Skin of body (tissue), 2 donors: ENCODE measurements around the gene GABRA6. TPM values are rescaled to one million over a fixed set of nuclear protein-coding genes. Genes with fewer than 3 reads are reported as not detected.
"Not testable (repeated sequence)": the region's sequence is repeated elsewhere in the genome, so short reads cannot be mapped to it uniquely, and the experiment has no call there.

Experiments
- DNase-seq: peaks from one replicate; lab custom pipeline; 2025; lab: John Stamatoyannopoulos, UW
- total RNA-seq: library from RNA; depleted of rRNA; stranded (reverse); fragments of >200 nt; gene quantifications from one replicate; pipeline ENCODE4 v1.2.3, GENCODE V29; 2014

Gene GABRA6
- total RNA-seq = not detected

DNA sequence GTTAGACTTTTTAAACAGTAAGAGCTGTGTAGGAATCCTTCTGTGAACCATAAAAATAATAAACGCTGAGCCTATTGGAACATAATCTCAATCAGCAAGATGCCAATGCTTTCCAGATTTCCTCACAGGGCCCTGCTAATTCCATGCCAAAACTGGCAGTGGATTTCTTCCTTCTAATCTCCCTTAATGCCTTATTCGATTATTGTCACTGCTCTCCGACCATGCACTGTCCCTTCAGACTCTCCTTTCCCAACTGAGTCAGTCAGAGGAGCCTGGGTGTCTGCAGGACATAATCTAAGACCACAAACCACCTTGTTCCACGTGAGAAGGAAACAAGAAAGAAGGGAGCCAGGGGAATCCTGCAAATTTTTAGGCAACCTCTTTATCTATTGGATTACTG, at the start of gene GABRA6:
Gene GABRA6 (plus strand): TSS at position 261 of the 400 bp plus-strand sequence. CDS start 269 bp downstream, outside the sequence.
- DNase-seq = no peak

DNA sequence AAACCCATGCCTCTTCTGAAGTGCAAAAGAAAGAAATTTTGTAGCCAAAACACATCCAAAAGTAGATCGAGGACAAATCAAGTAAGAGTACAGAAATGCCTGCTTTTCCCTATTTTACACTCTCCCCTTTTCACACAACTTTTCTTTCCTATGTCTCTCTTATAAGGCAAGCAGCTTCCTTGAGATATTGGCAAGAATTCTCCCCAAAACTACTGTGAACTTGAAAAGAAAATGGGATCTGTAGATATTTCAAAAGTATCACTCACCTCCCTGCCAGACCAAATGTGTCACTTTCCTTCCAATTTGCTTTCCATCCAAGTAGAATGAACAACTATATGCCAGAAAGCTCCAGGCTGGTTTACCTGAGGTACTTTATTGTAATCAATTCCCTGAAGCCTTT, 47.9 kb upstream of the GABRA6 start:
- no peak for DNase-seq

DNA sequence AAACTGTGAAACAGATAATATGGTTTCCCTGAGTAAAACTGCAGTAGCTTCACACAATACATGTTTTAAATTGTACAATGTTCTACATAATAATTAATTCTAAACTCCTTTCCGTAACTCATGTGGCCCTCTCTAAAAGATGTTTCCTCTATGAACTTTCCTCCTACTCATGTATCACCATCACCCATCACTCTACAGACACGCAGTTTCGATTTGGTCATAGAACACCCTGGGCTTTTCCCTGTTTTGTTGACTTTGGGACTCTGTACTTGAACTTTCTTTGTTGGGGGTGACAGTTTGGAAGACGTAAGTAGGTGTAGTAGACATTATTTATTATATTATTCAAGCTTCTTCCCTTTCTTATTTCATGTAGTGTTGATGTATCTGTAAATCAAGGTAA, 44.1 kb upstream of the GABRA6 start:
- DNase-seq = no peak

DNA sequence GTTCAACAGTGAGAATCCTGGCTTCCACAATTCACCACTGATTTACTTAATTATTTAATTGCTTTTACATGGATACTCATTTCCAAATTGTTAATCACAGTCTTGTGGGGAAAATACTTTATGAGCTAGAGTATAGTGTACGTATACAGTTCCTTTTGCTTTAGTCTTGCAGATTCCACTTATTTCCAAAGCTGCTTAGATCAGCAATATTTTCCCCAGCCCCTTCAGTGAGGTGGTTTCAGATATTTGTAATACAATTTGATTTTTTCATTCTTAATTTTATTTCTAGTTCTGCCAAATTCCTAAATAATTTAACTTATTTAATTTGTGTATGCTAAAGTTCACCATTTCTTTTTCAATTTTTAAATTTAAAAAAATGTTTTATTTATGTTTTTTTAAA, 40.3 kb upstream of the GABRA6 start:
- no peak for DNase-seq

DNA sequence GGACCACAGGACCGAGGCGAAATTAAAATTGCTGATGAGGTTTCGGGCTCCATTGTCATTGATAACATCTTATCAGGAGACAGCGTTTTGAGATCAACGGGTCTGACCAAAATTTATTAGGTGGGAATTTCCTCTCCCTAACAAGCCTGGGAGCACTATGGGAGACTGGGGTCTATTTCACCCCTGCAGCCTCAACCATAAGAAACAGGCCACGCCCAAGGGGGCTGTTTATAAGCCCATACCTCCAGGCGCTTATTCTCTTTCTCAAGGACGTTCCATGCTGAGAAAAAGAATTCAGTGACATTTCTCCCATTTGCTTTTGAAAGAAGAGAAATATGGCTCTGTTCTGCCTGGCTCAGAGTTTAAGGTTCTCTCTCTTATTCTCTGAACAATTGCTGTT, 33.6 kb upstream of the GABRA6 start:
- DNase-seq = not testable (repeated sequence)

DNA sequence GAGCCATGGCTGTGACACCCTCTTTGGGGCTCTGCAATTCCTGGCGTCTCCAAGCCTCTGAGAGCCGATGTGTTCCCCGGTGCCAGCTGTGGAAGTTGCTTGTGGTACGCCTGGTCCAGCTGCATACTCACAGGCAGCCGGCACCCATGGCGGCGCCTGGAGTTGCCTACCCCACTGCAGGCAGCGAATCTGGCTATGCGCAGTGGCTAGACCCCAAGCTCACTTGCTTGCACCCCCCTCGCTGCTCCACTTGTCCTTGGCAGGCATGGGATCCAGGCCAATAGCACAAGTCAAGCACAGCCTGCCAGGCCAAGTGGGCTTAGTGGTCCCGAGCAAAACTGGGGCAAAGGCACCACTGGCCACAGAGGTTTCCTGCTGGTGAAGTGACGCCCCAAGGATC, 24.7 kb upstream of the GABRA6 start:
- DNase-seq = no peak

DNA sequence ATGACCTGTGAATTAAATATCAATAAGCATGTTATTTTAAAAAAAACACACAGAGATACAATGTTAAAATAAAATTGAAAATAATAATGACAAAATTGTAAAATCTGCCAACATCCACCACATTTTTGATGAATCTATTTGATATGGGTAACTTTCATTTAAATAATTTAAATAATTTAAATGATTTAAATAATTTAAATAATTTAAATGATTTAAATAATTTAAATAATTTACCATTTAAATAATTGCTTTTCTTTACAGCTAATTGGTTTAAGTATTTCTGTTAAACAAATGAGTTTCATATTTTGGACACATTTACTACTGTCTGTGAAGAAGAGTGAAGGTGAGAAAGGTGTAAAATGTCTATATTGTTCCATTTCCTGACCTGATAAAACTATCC, 22.1 kb upstream of the GABRA6 start:
- DNase-seq = no peak

DNA sequence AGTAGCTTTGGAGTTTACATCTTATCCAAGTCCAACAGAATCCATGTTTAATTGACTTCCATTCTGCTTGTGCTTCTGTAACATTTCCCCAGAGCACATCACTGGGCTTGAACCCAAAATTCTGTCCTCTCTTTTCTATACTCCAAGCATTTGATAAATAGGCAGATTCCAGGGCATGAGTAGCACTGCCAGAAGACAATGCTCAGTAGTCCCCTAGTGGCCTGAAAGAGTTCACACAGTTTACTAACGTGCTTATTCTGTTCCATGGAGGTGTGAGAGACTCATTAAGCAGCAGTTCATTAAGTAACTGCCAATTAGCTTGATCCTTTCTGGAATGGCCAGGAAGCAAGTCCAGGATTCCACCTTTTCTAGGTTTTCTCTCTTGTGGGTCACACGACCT, 9.4 kb upstream of the GABRA6 start:
- no peak for DNase-seq

DNA sequence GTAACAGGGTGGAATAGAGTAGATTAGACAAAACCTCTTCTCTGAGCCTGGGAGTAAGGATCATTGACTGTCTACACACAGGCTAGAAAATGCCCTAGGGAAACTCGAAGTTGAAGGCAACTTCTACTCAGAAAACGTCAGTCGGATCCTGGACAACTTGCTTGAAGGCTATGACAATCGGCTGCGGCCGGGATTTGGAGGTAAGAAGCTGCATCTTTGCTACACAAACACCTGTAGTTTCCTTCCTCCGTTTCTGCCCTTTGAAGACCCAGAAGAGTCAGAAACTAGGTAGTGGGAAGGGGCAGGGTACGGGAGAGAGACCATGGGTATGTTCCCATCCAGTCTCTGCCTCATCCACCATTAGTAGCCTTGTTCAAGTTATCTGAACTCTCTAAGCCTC, 628 bp downstream of the GABRA6 start:
- no peak for DNase-seq

DNA sequence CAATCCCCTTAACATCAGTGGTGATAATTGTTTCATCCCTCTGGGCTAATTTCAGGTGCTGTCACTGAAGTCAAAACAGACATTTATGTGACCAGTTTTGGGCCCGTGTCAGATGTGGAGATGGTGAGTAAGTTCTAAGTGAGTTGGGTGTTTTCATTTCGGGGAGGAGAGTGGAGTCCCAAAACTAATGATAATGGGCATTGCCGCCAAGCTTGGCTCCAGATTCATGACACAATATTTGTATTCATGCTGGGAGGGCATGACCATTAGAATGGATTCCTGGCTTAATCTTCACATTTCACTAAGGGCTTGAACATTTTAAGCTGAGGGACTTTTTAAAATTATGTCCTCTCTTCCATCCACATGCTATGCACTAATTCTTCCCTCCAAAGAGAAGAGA, 1.4 kb downstream of the GABRA6 start:
- DNase-seq = no peak

DNA sequence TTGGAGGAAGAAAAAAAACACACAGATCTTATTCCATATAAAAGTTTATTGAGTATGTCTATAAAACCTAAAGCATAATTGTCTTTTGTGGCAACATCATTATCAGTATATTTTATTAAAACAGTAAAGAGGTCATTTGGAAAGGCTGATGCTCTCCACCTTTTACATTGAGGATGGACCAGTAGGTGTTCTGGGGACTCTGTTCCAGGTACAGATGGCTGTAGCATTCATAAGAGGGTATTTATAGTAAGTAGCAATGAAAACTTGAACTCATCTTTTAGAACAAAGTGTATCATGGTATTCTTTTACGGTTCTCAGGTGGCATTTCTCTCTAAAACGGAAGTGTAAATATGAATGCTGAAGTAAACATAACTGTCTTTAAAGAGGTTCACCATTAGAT, 1.8 kb downstream of the GABRA6 start:
- DNase-seq = no peak

DNA sequence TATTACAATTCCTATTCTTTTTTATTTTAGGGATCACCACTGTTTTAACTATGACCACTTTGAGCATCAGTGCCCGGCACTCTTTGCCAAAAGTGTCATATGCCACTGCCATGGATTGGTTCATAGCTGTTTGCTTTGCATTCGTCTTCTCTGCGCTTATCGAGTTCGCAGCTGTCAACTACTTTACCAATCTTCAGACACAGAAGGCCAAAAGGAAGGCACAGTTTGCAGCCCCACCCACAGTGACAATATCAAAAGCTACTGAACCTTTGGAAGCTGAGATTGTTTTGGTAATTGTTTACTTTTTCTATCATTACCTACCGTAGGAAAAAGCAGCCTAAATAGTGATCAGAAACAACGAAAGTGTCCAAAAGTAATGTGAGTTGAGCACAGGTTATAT, 6.4 kb downstream of the GABRA6 start:
- no peak for DNase-seq

DNA sequence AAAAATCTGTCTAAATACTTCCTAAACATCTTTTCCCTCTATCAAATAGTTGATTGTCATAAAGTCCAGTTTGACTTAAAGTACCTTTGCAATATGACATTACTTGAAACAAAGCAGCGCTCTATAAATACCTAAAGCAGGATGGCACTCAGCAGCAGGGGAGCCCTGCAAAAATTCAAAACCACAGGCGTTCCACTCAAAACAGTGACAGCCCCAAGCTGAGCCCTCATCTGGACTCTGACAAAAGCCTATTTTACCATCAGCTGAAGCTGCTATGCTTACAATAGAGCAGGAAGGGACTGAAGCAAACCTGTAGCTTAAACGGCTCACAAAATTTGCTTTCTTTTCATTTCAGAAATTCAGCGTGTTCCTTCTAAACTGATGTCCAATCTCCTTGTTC, 11.5 kb downstream of the GABRA6 start:
- no peak for DNase-seq

DNA sequence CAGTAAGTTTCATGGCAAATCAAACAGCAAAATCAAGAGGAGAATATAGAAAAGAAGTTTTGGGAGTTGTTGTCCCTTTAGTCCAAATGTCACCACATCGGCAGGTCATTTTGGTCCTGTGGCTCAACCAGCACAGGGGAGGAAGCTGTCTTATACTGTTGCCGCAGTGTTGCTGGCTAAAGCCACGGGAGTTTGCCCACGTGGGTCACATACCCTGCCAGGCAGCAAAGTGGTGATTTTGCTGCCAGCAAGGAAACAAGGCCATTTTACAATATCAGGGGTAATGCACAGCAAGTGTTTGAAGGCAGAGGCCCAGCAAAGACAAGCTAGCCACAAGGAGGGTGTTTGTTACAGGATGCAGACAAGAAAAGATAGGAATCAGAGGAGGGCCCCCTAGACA, 14.5 kb downstream of the GABRA6 start:
- no peak for DNase-seq

DNA sequence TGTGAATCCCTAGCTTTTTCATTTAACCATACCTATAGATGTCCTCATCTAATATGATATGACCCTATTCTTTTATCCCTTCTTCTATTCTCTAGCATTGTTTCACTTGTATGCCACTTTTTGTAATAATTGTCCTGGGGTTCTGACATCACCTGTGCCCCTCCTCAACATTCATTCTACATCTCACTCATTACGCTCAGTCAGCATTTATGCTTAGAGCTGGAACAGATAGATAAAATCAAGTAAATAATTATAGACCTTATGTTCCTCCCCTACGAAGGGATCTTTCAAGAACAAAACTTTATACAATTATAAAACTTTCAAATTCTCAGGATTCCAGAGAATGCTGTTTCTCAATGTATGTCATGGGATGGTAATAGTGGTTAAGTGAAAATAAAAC, 18.0 kb downstream of the GABRA6 start:
- no peak for DNase-seq

DNA sequence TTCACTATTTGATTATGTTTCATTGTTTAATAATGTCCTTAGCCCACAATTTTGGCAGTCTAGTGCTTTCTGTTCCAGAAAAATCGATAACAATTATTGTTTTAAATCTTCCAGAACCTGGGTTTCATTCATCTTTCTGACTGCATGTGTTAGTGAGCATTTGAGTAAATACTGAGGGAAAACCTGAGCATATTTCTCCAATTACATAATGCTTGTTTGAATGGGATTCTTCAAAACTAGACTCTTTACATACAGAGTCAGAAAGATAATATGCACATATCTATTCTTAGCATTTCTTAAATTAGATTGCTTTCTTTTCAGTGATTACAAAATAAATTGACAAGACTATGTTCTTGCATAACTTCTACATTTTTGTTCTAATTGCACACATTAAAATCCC, 21.9 kb downstream of the GABRA6 start:
- DNase-seq = no peak

DNA sequence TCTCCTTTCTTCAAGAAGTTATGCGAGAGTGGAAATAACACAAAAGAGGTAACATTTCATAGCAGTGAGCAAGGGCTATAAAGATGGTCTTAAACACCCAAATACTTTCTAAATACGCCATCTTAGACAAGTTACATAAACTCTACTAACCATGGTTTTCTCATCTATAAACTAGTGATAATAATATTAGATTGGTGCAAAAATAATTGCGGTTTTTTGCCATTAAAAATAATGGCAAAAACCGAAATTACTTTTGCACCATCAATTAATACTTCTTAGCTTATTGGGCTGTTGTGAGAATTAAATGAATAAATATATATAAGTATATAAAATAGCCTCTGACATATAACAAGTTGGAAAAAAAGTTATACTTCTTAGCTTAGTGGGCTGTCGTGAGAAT, 23.7 kb downstream of the GABRA6 start:
- DNase-seq = no peak

DNA sequence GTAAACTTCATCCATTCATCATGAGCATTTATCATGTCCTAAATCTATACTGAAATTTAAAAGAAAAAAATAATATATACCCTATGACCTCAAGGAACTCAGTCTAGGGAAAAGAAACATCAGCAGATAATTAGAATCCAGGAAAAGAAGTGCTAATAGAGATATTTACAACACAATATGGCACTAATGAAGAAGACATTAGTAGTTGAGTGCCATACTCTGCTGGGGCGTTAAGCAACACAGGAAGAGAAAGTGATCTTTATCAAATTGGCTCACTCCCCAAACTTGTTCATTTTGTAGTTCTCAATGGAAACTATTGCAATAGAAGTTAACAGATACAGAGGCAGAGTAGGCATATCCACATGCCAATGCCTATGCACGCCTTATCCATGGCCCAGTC, 27.5 kb downstream of the GABRA6 start:
- no peak for DNase-seq

DNA sequence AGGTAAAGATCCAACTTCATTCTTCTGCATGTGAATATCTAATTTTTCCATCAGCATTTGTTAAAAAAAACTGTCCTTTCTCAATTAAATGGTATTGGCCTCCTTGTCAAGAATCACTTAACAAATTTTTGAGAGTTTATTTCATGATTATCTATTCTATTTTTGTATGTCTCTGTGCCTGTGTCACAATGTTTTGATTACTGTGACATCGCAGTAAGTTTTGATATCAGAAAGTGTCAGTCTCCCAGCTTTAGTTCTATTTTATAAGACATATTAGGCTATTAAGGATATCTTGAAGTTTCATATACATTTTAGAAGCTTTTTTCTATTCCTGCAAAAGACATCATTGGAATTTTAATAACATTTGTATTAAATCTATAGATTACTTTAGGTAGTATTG, 33.6 kb downstream of the GABRA6 start:
- no peak for DNase-seq

DNA sequence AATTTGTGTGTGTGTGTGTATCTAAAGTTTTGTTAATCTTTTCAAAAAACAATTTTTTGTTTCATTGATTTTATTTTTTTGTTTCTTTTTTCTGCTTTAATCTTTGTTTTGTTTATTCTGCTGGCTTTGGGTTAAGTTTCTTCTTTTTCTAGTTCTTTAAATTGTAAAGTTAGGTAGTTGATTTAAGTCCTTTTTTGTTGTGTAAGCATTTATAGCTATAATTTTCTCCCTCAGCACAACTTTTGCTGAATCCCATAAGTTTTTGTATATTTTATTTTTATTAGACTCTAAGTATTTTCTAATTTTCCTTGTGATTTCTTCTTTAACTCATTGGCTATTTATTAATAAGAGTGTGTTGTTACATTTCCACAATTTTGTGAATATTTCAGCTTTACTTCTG, 34.9 kb downstream of the GABRA6 start:
- no peak for DNase-seq

DNA sequence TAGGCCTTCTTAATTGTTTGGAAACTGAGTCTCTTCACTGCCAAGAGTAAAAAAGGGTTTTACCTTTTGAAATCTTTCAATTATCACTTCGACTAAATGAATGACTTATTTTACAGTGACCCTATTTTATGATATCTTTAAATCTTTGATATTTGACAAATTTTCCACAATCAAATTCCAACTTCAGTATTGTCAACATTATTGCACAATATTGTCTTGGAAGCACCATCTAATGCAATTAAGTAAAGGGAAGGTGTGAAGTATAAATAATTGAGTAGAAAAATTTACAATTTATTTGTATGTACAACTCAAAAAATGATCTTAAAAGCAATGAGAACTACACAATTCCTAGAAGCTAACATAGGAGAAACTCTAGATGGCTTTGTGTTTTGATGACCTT, 49.2 kb downstream of the GABRA6 start:
- no peak for DNase-seq

DNA sequence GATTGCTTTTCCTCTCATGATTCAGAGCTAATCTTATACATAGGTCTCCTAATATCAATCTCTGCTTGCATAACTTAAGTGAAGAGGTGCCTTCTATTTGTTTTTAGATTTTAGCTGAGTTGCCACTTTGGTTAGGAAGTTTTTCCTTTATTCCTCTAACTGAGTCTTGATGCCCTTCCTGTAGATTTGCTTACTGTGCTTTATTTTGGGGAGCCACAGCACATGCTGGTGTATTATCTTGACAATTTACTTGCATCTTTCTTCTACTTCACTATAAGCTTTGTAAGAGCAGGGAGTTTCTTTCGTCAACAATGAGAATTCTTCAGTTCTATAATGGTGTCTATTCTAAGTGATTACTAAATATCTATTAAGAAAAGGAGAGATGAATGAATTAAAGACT, 54.9 kb downstream of the GABRA6 start:
- DNase-seq = no peak

DNA sequence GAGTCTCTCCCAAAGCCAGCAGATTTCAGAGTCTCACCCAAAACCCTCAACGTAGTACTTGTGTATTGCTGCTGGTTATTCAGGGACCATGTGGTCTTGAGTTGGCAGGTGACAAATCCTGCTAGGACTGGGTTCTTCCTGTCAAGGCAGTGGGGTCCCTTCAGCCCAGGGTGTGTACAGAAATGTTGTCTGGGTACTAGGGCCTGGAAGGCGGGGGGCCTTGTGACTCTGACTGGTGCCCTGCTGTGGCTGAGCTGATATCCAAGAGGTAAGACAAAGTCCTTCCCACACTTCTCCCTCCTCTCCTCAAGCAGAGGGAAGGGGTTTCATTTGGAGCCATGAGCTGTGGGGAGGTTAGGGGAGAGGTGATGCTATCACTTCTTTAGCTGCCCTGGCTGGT, 58.8 kb downstream of the GABRA6 start:
- DNase-seq = no peak

DNA sequence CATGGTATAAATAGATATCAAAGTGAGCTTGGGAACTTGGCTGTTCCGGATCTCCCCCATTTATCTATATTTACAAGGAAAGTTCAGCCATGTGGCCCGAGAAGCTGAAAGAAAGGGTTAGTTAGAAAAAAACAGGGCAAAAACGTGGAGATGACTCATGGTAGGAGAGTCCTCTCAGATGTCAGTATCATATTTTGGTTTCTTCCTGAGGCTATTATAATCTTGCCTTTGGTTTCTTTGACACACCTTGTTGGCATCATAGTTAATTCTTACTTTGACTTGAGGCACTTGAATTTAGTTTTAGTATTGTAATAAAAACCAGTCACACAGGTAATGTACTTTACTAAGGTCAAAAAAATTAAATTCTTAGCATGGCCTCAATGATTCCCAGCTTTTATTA, 59.9 kb downstream of the GABRA6 start:
- no peak for DNase-seq

DNA sequence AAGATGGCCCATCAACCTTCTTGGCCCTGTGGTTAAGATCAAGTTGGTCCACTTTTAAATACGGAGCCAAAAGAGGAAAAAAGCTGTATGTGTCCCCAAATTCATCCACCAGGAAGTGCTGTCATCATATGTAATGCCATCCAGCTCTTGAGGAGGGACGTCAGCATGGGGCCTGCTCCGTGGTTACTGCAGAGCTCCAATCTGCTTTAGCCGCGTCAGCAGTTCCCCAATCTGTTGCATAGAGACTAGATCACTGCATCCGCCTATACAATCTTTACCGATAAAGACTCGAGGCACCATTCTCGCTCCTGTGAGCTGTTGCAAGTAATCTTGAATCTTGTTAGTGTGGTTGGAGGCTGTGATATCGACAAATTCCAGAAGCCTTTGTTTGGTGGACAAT, 65.7 kb downstream of the GABRA6 start:
- DNase-seq = no peak
